ENCODE results near the gene NPEPPS. TPM values are rescaled to one million over a fixed set of nuclear protein-coding genes. Genes with fewer than 3 reads are reported as not detected.

Gene NPEPPS
- total RNA-seq, 1 donor from 2014 or later, result 96.5 TPM

GRCh38 chr17:47663912-47664623 lies 133.2 kb downstream of the NPEPPS start:
- DNase-seq (ENCODE audit: low read depth), result no peak
- H3K4me3 ChIP-seq (ENCODE audit: low read depth, low read length), result no peak overlapping the region
- TF ChIP-seq CTCF (conservative IDR thresholded peaks at IDR 0.05; ENCODE audit: low read depth, low read length), result peak; percentile 83

- TF ChIP-seq CTCF (conservative IDR thresholded peaks at IDR 0.05; ENCODE audit: low read depth, low read length), result no peak
- DNase-seq (ENCODE audit: low read depth), result no peak
- no peak overlapping the region for H3K4me3 ChIP-seq (ENCODE audit: low read depth, low read length)
These were observed 133.7 kb downstream of the NPEPPS start for GRCh38 chr17:47664624-47664941.

GRCh38 chr17:47665655-47666054 lies 134.7 kb downstream of the NPEPPS start:
- no peak overlapping the region for H3K4me3 ChIP-seq (ENCODE audit: low read depth, low read length)
- no peak for DNase-seq (ENCODE audit: low read depth)
- TF ChIP-seq CTCF (conservative IDR thresholded peaks at IDR 0.05; ENCODE audit: low read depth, low read length), result no peak

- no peak overlapping the region for H3K4me3 ChIP-seq (ENCODE audit: low read depth, low read length)
- TF ChIP-seq CTCF (conservative IDR thresholded peaks at IDR 0.05; ENCODE audit: low read depth, low read length), result no peak
- no peak for DNase-seq (ENCODE audit: low read depth)
These were observed 138.2 kb downstream of the NPEPPS start for GRCh38 chr17:47669081-47669480.

- no peak for DNase-seq (ENCODE audit: low read depth)
- no peak overlapping the region for H3K4me3 ChIP-seq (ENCODE audit: low read depth, low read length)
- TF ChIP-seq CTCF (conservative IDR thresholded peaks at IDR 0.05; ENCODE audit: low read depth, low read length), result no peak
These were observed 139.2 kb downstream of the NPEPPS start for GRCh38 chr17:47670064-47670463.

Other genes starting within 250 kb of the NPEPPS start
- gene EFCAB13, start 207.2 kb upstream of the NPEPPS start, total RNA-seq, result 0.43 and 4.8 TPM in 2 replicates
- 392 and 428 TPM in 2 replicates for gene KPNB1, start 118.8 kb downstream of the NPEPPS start, total RNA-seq
- gene TBKBP1, start 163.1 kb downstream of the NPEPPS start, total RNA-seq, result 1.3 and 4.2 TPM in 2 replicates
- not detected in 2 replicates for gene TBX21, start 202.1 kb downstream of the NPEPPS start, total RNA-seq

All from epithelial cell of proximal tubule (primary cell).